HG03159 (cell line): ENCODE results near the gene SLC25A14.

Source experiments
- ATAC-seq: cut with Tn5 transposase; IDR thresholded peaks from one replicate; pipeline ENCODE4 v1.9.1; 2021; ENCODE audit warnings: mild to moderate bottlenecking, moderate library complexity; ENCODE audit not compliant: unreplicated experiment

The SLC25A14 gene

DNA sequence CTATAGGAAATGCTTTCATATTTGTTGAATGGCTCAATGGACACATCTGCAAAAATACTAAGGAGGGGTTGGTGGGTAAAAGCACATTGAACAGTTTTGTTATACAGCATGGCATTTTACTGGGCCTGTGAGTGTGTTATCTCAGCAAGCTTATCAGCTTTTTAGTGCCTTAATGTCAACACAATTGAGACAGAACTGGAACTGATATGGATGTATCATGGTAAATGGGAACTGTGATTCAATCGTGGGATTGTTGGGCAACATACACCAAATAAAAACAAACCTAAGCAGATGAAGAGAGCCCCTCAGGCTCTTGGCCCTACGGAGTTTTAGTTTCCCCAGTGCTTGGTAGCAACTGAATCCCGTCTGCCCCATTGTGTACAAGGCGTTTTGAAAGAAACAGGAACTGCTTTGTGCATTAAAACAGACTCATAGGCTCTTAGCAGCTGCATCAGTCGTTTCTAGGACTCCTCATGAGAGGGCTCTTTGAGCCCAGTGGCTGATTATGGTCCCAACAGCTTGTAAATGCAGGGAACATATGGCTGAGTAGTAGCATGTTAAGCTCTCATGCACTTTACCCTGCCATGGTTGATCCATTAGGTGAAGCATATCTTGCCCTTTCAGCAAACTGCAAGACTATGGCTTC lies 38.4 kb downstream of the SLC25A14 start:
- no peak for ATAC-seq

DNA sequence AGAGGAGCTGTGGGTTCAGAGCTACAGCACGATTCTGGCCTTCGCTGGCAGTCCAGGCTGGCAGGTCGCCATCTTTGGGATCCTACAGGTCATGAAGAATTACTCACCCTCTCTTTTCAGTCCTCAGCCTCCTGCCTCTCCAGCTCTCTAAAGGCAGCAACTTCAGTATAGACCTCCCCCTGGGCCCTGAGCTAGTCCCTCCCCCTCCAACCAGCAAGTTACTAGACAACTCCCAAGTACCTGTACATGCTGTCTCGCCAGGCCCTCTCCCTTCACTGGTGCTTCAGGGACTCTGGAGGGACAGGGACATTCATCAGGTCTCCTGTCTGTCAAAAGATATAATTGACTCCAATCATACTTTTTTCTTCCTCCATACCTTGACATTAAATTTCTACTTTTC lies 45.8 kb downstream of the SLC25A14 start, which contains the start of gene GPR119:
TSS of gene GPR119 (minus strand) at position 155 of the 400 bp plus-strand sequence. CDS start 227 bp downstream, outside the sequence.
- ATAC-seq: no peak

DNA sequence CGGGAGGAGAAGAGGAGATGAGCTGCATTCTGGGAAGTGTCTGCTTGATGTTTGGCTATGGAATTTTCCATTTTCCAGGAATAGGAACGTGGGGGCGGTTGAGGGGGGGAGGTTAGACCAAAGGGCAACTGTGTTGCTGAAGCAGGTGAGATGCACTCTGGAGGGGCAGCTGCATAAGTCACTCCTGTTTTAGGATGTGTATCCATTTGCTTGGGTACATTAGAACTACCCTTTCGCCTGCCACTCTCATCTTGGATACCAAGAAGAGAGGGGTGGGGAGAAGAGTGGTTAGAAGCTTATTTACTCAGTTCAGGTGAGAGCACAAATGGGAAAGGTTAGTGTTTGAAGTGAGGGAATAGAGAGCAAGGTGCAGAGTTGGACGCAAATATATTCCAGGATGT lies 46.7 kb downstream of the SLC25A14 start:
- no peak for ATAC-seq

DNA sequence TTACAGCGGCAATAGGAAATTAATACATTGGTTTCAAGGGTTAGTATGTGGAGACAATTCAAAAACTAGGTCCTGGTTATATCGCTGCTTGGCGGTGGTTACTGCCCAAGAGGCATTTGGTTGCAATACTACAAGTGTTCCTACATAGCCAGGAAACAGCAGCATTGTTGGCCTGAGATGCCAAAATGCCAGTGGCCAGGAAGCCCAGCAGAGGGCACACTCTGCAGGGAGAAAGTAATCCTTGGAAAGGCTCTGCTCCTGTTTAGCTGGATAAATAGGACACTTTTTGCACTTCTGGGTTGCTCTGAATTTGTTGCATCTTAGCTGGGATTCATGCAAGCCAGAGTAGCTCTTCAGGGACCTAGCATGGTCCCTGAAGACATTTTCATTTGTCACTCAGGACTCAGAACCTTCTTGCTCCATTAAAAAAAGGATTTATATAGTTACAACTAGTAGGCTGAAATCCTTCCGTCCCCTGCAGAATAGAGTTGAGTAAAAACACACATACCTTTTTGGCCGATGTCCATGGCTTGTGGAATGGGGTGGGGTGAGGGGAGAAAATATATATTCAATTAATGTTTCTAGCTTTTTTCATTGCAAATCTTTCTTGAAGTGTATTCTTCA lies 53.8 kb downstream of the SLC25A14 start:
- no peak for ATAC-seq

DNA sequence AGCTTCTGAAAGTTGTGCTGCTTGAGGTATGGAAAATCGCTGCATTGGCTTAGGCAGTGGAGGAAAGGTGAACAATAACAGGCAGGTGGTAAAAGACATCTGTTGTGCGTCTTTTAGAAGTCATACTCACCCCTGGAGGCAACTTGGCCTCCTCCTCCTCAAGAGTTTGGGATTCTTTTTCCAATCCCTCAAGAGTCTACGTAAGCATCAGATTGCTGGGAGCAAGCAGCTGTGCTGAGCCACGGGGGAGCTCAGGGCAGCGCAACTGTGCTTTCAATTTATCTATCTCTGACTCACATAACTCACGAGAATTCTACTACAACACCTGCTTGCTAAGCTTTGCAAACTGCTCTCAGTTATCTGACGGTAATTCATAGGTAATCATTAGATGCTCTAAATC lies 55.6 kb downstream of the SLC25A14 start:
- no peak for ATAC-seq

DNA sequence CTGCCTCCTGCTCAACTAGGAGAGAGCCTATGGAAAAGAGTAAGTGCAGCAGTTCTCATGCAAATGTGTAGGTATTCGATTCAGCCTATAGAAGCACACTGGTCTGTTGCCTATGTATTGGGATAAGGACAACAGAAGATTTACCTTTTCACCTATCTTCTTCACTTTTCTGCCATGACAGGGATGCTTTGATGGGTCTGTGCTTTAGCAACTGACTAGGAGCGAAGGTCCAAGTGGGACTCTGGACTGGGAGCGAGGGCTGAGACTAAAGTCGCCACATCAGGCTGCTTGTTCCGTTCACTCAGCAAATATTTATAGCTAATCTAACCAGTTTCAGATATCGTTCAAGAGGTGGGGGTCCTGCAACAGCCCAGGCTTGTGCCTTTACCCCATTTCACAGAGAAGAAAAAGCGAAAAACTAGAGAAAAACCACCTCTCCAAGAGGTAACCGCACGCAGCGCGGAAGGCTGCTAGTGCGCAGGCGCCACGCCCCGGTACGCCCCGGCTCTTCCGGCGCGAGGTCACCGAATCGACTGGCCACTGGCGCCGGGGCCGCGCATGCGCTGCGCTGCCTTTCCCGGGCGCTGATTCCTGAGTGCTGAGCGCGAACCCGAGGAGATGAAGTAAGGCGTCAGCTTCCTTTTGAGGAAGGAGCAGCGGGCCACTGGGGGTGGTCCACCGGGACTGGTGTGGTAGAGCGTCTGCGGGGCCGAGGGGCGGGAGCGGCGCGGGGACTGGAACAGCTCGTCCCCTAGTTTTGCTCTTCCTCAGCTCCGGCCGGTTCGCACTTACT lies 61.9 kb downstream of the SLC25A14 start, which contains the start of gene RBMX2:
TSS of gene RBMX2 (plus strand) at position 573 of the 793 bp plus-strand sequence. CDS start at position 619, 46 bp downstream.
- ATAC-seq: peak; percentile 89

DNA sequence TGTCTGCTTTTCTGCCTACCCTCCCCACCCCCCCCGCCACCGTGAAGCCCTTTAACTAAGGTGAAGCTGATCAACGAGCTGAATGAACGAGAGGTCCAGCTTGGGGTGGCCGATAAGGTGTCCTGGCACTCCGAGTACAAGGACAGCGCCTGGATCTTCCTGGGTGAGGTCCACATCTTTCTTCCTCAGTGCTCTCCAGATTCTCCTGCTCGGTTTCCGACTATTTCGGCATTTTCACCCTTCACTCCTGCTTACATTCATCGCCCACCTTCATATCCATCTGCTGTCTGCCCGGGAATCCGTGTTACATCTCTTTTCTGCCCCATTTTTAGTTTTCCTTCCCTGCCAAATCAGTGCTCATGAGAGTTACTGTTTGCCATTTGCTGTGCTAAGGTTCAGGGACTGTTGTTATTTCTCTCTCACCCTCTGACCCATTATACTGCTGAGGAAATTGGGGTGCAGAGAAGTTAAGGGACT lies 62.5 kb downstream of the SLC25A14 start:
- ATAC-seq: no peak

DNA sequence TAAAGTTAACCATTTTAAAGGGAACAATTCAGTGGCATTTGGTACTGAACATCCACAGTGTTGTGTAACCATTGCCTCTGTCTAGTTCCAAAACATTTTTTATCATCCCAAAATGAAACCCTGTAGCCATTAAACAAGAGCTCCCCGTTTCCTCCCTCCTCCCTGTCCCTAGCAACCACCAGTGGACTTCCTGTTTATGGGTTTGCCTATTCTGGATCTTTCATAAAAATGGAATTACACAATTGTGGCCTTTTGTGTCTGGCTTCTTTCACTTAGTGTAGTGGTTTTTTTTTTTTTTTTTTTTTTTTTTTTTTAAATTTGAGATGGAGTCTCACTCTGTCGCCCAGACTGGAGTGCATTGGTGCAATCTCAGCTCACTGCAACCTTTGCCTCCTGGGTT lies 73.7 kb downstream of the SLC25A14 start:
- no peak for ATAC-seq

DNA sequence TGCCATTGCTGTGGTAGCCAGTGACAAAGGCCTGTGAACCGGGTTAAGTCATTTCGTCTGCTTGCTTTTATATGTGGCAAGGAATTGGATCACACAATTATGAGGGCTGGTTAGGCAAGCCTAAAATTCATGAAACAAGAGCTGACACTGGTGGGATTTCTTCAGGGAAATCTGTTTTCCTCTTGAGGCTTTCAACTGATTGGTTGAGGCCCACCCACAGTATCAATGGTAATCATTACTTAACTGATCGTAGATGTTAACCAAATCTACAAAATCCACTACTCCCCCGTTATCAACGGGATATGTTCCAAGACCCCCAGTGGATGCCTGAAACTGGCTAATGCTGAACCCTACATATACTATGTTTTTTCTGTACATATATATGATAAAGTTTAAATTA lies 75.1 kb downstream of the SLC25A14 start:
- no peak for ATAC-seq

DNA sequence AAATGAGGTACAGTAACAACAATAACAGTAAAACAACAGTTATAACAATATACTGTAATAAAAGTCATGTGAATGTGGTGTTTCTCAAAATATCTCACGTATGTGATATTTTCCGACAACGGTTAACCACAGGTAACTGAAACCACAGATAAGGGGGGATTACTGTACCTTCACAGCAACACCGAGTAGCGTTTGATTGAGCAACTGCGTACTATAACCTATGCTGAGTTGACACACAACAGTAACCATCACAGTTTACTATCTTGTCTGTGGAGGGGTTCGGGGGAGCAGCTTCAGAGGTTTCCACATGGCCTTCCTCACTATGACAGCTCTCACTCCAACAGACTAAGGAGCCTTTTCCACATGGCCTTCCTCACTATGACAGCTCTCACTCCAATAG lies 75.5 kb downstream of the SLC25A14 start:
- no peak for ATAC-seq

DNA sequence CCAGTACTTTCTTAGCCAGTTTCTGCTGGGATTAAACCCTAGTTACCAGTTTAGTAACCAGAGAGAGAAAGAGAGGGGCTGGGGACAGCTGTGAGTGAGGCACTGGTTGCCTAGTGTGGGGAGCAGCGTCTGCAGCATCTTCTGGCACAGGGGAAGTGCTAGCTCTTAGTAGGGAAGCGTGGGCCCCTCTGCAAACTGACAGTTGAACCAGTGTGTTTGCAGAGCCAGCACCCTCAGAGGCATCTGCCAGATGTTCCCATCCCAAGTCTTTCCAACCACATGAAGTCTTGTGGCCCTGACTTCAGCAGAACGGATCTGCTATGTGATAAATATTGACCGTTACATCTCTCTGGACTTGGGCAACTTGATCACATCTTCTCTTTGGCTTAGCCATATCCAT lies 77.1 kb downstream of the SLC25A14 start:
- no peak for ATAC-seq

DNA sequence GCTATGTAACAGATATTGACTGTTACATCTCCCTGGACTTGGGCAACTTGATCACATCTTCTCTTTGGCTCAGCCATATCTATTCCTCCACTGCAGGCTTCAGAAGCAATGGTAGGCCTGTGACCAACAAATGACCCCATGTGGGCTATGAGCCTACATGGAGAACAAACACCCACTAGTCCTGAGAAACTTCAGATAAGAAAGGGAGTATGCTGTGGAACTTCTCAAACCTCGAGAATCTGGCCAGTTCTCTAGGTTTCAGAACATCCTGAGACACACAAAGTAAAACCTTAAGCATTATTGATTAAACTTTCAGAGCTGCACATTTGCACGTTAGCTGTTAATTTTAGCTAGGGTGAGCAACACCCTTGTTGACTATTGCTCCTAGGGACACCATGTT lies 78.3 kb downstream of the SLC25A14 start:
- peak; percentile 26 for ATAC-seq

DNA sequence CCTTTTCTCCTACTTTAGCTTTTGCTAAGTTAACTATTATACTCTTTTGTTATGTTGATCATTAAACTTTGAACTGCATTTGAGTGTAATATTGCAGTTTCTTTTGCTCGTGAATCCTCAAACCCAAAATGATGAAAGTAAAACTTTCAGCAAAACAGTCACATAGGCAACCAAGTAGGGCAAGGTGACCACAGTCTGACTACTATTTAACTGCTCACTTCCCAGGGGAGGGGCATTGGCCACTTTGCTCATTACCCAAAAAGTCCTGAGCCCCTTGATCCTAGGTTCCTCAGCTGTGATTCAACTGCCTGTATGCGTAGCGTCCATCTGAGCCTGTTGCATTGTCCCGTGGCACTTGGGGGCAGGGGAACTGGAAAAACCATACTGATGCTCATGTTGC lies 79.0 kb downstream of the SLC25A14 start:
- peak; percentile 51 for ATAC-seq

DNA sequence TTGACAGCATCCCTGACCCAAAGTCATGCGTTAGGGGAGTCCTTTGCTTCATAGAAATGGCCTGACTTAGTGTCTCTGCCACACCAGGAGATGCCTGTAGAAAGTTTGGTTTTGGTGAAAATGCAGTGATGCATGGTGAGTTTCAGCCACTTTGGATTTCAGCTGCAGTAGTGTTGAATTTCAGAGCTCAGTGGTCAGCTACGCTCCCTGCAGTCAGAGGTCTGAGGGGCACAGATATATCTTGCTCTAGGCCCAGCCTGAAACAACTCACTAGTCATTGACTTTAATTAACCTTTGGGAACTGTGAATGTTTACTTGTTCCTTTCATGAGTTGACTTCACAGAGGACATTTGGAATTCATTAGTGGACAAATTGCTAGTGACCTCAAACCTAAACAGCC lies 79.5 kb downstream of the SLC25A14 start:
- ATAC-seq: no peak
